H9 (cell line): Measurements from ENCODE around the gene FCSK. TPM values are rescaled to one million over a fixed set of nuclear protein-coding genes. Genes with fewer than 3 reads are reported as not detected.

Experiments used
- DNase-seq: peaks from one replicate; pipeline ENCODE4 v3.0.0-alpha.2; 2017
- H2AFZ ChIP-seq: one replicate; pipeline ENCODE4 v1.6.1; 2013; ENCODE audit warnings: mild to moderate bottlenecking, low read length, control low read depth, moderate library complexity
- H2AK5ac ChIP-seq: 2 replicates; pipeline ENCODE4 v1.6.1; 2013; ENCODE audit warnings: low read length, control low read depth, mixed read lengths; ENCODE audit not compliant: insufficient read length
- H2BK120ac ChIP-seq: one replicate; pipeline ENCODE4 v1.6.1; 2013; ENCODE audit warnings: low read depth, mild to moderate bottlenecking, low read length, control low read depth, inconsistent platforms; ENCODE audit not compliant: poor library complexity, severe bottlenecking
- H2BK12ac ChIP-seq: 2 replicates; pipeline ENCODE4 v1.6.1; 2013; ENCODE audit warnings: low read length, control low read depth, mixed read lengths, low read depth; ENCODE audit not compliant: insufficient read length
- H2BK15ac ChIP-seq: 2 replicates; pipeline ENCODE4 v1.6.1; 2013; ENCODE audit warnings: low read depth, low read length, control low read depth
- H2BK20ac ChIP-seq: one replicate; pipeline ENCODE4 v1.6.1; 2013; ENCODE audit warnings: low read depth, mild to moderate bottlenecking, low read length, control low read depth, inconsistent platforms; ENCODE audit not compliant: poor library complexity, severe bottlenecking
- H2BK5ac ChIP-seq: 2 replicates; pipeline ENCODE4 v1.6.1; 2013; ENCODE audit warnings: low read length, control low read depth, mixed read lengths; ENCODE audit not compliant: insufficient read length
- H3K14ac ChIP-seq: 2 replicates; pipeline ENCODE4 v1.6.1; 2013; ENCODE audit warnings: low read length, control low read depth; ENCODE audit not compliant: insufficient read depth
- H3K18ac ChIP-seq: 2 replicates; pipeline ENCODE4 v1.6.1; 2013; ENCODE audit warnings: low read depth, mild to moderate bottlenecking, mixed read lengths, low read length, control low read depth; ENCODE audit not compliant: insufficient read length
- H3K23ac ChIP-seq: 2 replicates; pipeline ENCODE4 v1.6.1; 2013; ENCODE audit warnings: low read length, control low read depth, mixed read lengths, low read depth; ENCODE audit not compliant: insufficient read length
- H3K23me2 ChIP-seq: 2 replicates; pipeline ENCODE4 v1.6.1; 2013; ENCODE audit warnings: low read depth, mild to moderate bottlenecking, mixed read lengths, low read length, control low read depth; ENCODE audit not compliant: insufficient read length, poor library complexity, severe bottlenecking
- H3K27ac ChIP-seq: 2 replicates; pipeline ENCODE4 v1.5.1; 2013; ENCODE audit warnings: low read length, control low read depth, mixed read lengths, low read depth; ENCODE audit not compliant: insufficient read length
- H3K27me3 ChIP-seq: 2 replicates; pipeline ENCODE4 v1.6.1; 2013; ENCODE audit warnings: low read length, control low read depth, inconsistent platforms; ENCODE audit not compliant: insufficient read depth
- H3K4ac ChIP-seq: 2 replicates; pipeline ENCODE4 v1.6.1; 2013; ENCODE audit warnings: low read depth, mild to moderate bottlenecking, control low read depth, inconsistent platforms, low read length, moderate library complexity
- H3K4me1 ChIP-seq: 2 replicates; pipeline ENCODE4 v1.6.1; 2013; ENCODE audit warnings: low read length, control low read depth, inconsistent platforms; ENCODE audit not compliant: insufficient read depth
- H3K4me2 ChIP-seq: 2 replicates; pipeline ENCODE4 v1.6.1; 2013; ENCODE audit warnings: low read length, control low read depth, mixed read lengths; ENCODE audit not compliant: insufficient read length, insufficient read depth
- H3K56ac ChIP-seq: 2 replicates; pipeline ENCODE4 v1.6.1; 2013; ENCODE audit warnings: low read depth, mild to moderate bottlenecking, mixed read lengths, low read length, control low read depth; ENCODE audit not compliant: insufficient read length
- H3K79me1 ChIP-seq: 2 replicates; pipeline ENCODE4 v1.6.1; 2013; ENCODE audit warnings: low read depth, mild to moderate bottlenecking, moderate library complexity, low read length, control low read depth, inconsistent platforms; ENCODE audit not compliant: insufficient read depth, poor library complexity, severe bottlenecking
- H3K79me2 ChIP-seq: 2 replicates; pipeline ENCODE4 v1.6.1; 2013; ENCODE audit warnings: low read length, control low read depth, inconsistent platforms; ENCODE audit not compliant: insufficient read depth
- H3K9ac ChIP-seq: 2 replicates; pipeline ENCODE4 v1.6.1; 2013; ENCODE audit warnings: low read length, control low read depth, mixed read lengths; ENCODE audit not compliant: insufficient read length; ENCODE audit errors: extremely low read depth
- H3K9me3 ChIP-seq: one replicate; pipeline ENCODE4 v1.6.1; 2013; ENCODE audit warnings: low read depth, low read length, inconsistent platforms; ENCODE audit not compliant: control insufficient read depth
- H3T11ph ChIP-seq: one replicate; pipeline ENCODE4 v1.6.1; 2013; ENCODE audit warnings: mild to moderate bottlenecking, low read length, control low read depth, inconsistent platforms
- H4K20me1 ChIP-seq: one replicate; pipeline ENCODE4 v1.6.1; 2013; ENCODE audit not compliant: control insufficient read depth, insufficient read length, insufficient read depth
- H4K5ac ChIP-seq: 2 replicates; pipeline ENCODE4 v1.6.1; 2013; ENCODE audit warnings: low read depth, mild to moderate bottlenecking, mixed read lengths, low read length, control low read depth; ENCODE audit not compliant: insufficient read length
- H4K8ac ChIP-seq: replicated peaks from 2 replicates; pipeline ENCODE4 v1.6.1; 2013; ENCODE audit warnings: low read length, control low read depth, mixed read lengths, low read depth; ENCODE audit not compliant: insufficient read length
- H4K91ac ChIP-seq: 2 replicates; pipeline ENCODE4 v1.6.1; 2013; ENCODE audit warnings: low read depth, mild to moderate bottlenecking, moderate library complexity, mixed read lengths, low read length, control low read depth; ENCODE audit not compliant: insufficient read length
- H3K27ac Mint-ChIP-seq, 3 experiments: 2 replicates in 2 of 3; 3 replicates in 1 of 3; pipeline ENCODE4 v1.8.0; 2020 to 2021; ENCODE audit warnings: mixed read lengths in 3 of 3, mild to moderate bottlenecking in 1 of 3, moderate library complexity in 1 of 3
- H3K27me3 Mint-ChIP-seq: 2 replicates; pipeline ENCODE4 v1.8.0; 2021; ENCODE audit warnings: low read depth, mild to moderate bottlenecking, moderate library complexity, mixed read lengths
- H3K36me3 Mint-ChIP-seq, 3 experiments: 2 replicates in 2 of 3; 3 replicates in 1 of 3; pipeline ENCODE4 v1.8.0; 2020 to 2021; ENCODE audit warnings: low read depth in 3 of 3, mixed read lengths in 3 of 3; ENCODE audit not compliant: insufficient read depth in 1 of 3
- H3K4me1 Mint-ChIP-seq, 2 experiments: 2 replicates each; pipeline ENCODE4 v1.8.0; 2020; ENCODE audit warnings: mixed read lengths in 2 of 2
- H3K4me3 Mint-ChIP-seq, 2 experiments: 2 replicates in 1 of 2; 3 replicates in 1 of 2; pipeline ENCODE4 v1.8.0; 2020 to 2021; ENCODE audit warnings: mild to moderate bottlenecking in 2 of 2, mixed read lengths in 2 of 2, moderate library complexity in 1 of 2
- H3K9me3 Mint-ChIP-seq, 2 experiments: 2 replicates in 1 of 2; 3 replicates in 1 of 2; pipeline ENCODE4 v1.8.0; 2020; ENCODE audit warnings: mild to moderate bottlenecking in 2 of 2, mixed read lengths in 2 of 2, moderate library complexity in 1 of 2
- CTCF ChIP-seq: fragments of 200-600 bp; sonication (generic); conservative IDR thresholded peaks from 3 replicates; pipeline ENCODE4 v1.8.0; 2021; ENCODE audit warnings: antibody characterized with exemption, mild to moderate bottlenecking
- WGBS: extraction: QIAGEN DNeasy Blood & Tissue Kit; methylation state at CpG from one replicate; pipeline ENCODE4 v1.1.7; 2013; ENCODE audit warnings: missing lambda C conversion rate, low lambda C conversion rate, mixed read lengths; ENCODE audit not compliant: insufficient read length; ENCODE audit errors: extremely low coverage; 5-methylcytosine and 5-hydroxymethylcytosine counted together
- total RNA-seq: library from RNA; stranded (reverse); gene quantifications from 2 replicates; pipeline ENCODE4 v1.2.1, GENCODE V29; 2021

Gene FCSK
- total RNA-seq, 1 experiment from 2014 or later, result 6.5 TPM

- Histone ChIP-seq H3K18ac (no peak overlapping the region), H3T11ph (no peak overlapping the region), H4K5ac (no peak overlapping the region), H3K27me3 (no peaks in the 10 kb centered on the region), H2BK12ac (no peak overlapping the region), H2AFZ (no peak overlapping the region), H2AK5ac (no peak overlapping the region), H3K27ac (no peak overlapping the region), H3K23me2 (peaks cover 11% of the 10 kb centered on the region), H4K91ac (no peak overlapping the region), H3K9me3 (no peaks in the 10 kb centered on the region), H4K20me1 (no peaks in the 10 kb centered on the region), H4K8ac (no peak overlapping the region), H3K4ac (no peak overlapping the region), H3K56ac (no peak overlapping the region), H2BK15ac (no peak overlapping the region), H3K9ac (no peak overlapping the region), H3K23ac (no peak overlapping the region), H2BK5ac (no peak overlapping the region), H3K4me1 (peaks cover 17% of the 10 kb centered on the region; the same call in 1 of the 2 replicates), H3K14ac (no peak overlapping the region), H3K79me1 (no peaks in the 10 kb centered on the region), H3K4me2 (no peak overlapping the region), H2BK120ac (no peak overlapping the region), H2BK20ac (no peak overlapping the region), H3K79me2 (peaks cover 17% of the 10 kb centered on the region; the same call in 1 of the 2 replicates)
- no peak for TF ChIP-seq CTCF
- H3K36me3 Mint-ChIP-seq, result peaks cover 7 to 15% (median 8%) of the 10 kb centered on the region in 3 experiments; a peak in 5 of 7 replicates
- H3K27ac Mint-ChIP-seq, result peak overlapping the region in 2 of 3 experiments; percentile 10 to 92; a peak in 5 of 7 replicates
- H3K9me3 Mint-ChIP-seq, result peaks cover 0 to 2% of the 10 kb centered on the region in 2 experiments; a peak in 1 of 5 replicates
- no peak overlapping the region for H3K4me3 Mint-ChIP-seq
- WGBS, result no CpG with 5 or more reads among the region's 5 CpGs
- no peaks in the 10 kb centered on the region for H3K27me3 Mint-ChIP-seq
- DNase-seq, result no peak
- H3K4me1 Mint-ChIP-seq, result peaks cover 68 to 71% of the 10 kb centered on the region in 2 experiments
Measured at GRCh38 chr16:70433458-70434103, 20.8 kb upstream of the FCSK start.
